ENCODE measurements around the gene VPS16. TPM values are rescaled to one million over a fixed set of nuclear protein-coding genes. Genes with fewer than 3 reads are reported as not detected.

Gene VPS16
- total RNA-seq, 1 donor from 2014 or later, result 35.8 TPM

DNA sequence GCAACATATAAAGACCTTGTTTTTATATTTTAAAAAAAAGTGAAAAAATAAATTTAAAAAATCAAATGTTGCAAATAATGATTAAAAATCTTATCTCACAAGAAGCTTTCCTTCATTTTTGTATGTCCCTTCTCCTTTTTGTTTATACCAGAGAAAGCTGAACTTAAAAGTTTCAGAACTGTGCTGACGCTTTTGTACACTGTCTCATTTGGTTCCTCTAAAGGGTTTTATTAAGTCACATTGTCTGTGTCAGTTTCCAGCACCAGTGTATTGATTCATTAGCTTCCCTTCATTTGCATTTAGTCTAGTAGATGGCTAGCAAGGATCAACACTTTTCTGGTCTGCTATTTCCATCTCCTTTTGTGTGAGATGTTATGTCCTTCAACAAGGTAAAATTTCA lies 6.8 kb upstream of the VPS16 start:
- Histone ChIP-seq H3K27me3 (ENCODE audit: low read depth) (no peaks in the 10 kb centered on the region), H3K4me1 (no peaks in the 10 kb centered on the region), H3K4me3 (no peak overlapping the region), H3K9me3 (no peaks in the 10 kb centered on the region), H3K27ac (no peak overlapping the region), H3K36me3 (peaks cover 16% of the 10 kb centered on the region)
- ATAC-seq (no peak), DNase-seq (no peak)
- no peak for TF ChIP-seq CTCF (IDR thresholded peaks at IDR 0.05)
- intact Hi-C loops (cut with DNase I), result no loop called here

DNA sequence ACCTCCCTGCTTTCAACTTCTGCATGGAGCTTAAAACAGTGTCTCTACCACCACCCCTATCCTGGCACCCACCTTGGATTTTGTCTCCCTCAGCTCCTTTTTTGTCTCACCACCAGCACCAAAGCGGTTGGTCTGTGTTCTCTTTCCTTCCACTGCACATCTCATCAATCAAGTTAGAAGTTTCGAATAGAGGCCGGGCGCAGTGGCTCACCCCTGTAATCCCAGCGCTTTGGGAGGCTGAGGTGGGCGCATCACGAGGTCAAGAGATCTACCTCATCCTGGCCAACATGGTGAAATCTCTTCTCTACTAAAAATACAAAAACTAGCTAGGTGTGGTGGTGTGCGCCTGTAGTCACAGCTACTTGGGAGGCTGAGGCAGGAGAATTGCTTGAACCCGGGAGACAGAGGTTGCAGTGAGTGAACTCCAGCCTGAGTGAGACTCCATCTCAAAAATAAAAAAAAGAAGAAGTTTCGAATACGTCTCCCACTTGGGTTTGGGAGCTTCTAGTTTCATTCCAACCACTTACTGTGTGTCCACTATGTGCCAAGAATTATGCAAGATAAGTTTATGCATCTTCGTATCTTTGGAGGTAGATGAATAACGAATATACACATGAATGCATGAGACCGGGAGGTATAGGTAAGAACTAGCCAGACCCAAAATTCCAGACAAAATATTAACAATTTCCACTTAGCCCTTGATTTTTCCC lies 6.0 kb upstream of the VPS16 start:
- Histone ChIP-seq H3K9me3 (no peaks in the 10 kb centered on the region), H3K27me3 (ENCODE audit: low read depth) (no peaks in the 10 kb centered on the region), H3K4me1 (peaks cover under 1% of the 10 kb centered on the region), H3K4me3 (no peak overlapping the region), H3K36me3 (peaks cover 16% of the 10 kb centered on the region), H3K27ac (no peak overlapping the region)
- DNase-seq (no peak), ATAC-seq (no peak)
- no peak for TF ChIP-seq CTCF (IDR thresholded peaks at IDR 0.05)
- intact Hi-C loops (cut with DNase I), result no loop called here

GRCh38 chr20:2835331-2835796 lies 5.2 kb upstream of the VPS16 start:
- ATAC-seq (no peak), DNase-seq (no peak)
- no peak for TF ChIP-seq CTCF (IDR thresholded peaks at IDR 0.05)
- no peaks in the 10 kb centered on the region for H3K9me3 ChIP-seq
- H3K27me3 ChIP-seq (ENCODE audit: low read depth), result no peaks in the 10 kb centered on the region
- peaks cover 16% of the 10 kb centered on the region for H3K36me3 ChIP-seq
- peaks cover 9% of the 10 kb centered on the region for H3K4me1 ChIP-seq
- H3K27ac ChIP-seq, result no peak overlapping the region
- H3K4me3 ChIP-seq, result no peak overlapping the region
- intact Hi-C loops (cut with DNase I), result no loop called here

- ATAC-seq (no peak), DNase-seq (no peak)
- intact Hi-C loops (cut with DNase I), result no loop called here
- Histone ChIP-seq H3K4me1 (peaks cover 9% of the 10 kb centered on the region), H3K36me3 (peaks cover 16% of the 10 kb centered on the region), H3K4me3 (no peak overlapping the region), H3K27me3 (ENCODE audit: low read depth) (no peaks in the 10 kb centered on the region), H3K27ac (no peak overlapping the region), H3K9me3 (no peaks in the 10 kb centered on the region)
- no peak for TF ChIP-seq CTCF (IDR thresholded peaks at IDR 0.05)
These were observed 4.5 kb upstream of the VPS16 start for GRCh38 chr20:2836035-2836434.

- no peak overlapping the region for H3K27ac ChIP-seq
- peaks cover 16% of the 10 kb centered on the region for H3K36me3 ChIP-seq
- DNase-seq (no peak), ATAC-seq (no peak)
- intact Hi-C loops (cut with DNase I), result no loop called here
- no peaks in the 10 kb centered on the region for H3K9me3 ChIP-seq
- no peak for TF ChIP-seq CTCF (IDR thresholded peaks at IDR 0.05)
- H3K4me1 ChIP-seq, result peaks cover 20% of the 10 kb centered on the region
- H3K4me3 ChIP-seq, result no peak overlapping the region
- no peaks in the 10 kb centered on the region for H3K27me3 ChIP-seq (ENCODE audit: low read depth)
These were observed 3.2 kb upstream of the VPS16 start for GRCh38 chr20:2837221-2837960.

All from lower lobe of right lung (tissue), 2 donors.